A673 (cell line): ENCODE data around the gene BPNT1.

ENCODE experiments used
- EZH2 ChIP-seq: fragments of 200-600 bp; sonication (generic); IDR thresholded peaks from 2 replicates; pipeline ENCODE4 v1.6.1; 2017; ENCODE audit warnings: borderline replicate concordance, low read depth, mild to moderate bottlenecking, mixed read lengths, antibody characterized with exemption, low read length; ENCODE audit not compliant: poor library complexity, severe bottlenecking
- TF ChIP-seq, protein P1 (sequence below): fragments of 300-800, 200-600 bp; sonication (generic); conservative IDR thresholded peaks from 2 replicates; pipeline ENCODE4 v1.5.1; 2017; ENCODE audit warnings: low read depth, mild to moderate bottlenecking, antibody characterized with exemption, low read length, moderate library complexity, mixed read lengths

DNA sequence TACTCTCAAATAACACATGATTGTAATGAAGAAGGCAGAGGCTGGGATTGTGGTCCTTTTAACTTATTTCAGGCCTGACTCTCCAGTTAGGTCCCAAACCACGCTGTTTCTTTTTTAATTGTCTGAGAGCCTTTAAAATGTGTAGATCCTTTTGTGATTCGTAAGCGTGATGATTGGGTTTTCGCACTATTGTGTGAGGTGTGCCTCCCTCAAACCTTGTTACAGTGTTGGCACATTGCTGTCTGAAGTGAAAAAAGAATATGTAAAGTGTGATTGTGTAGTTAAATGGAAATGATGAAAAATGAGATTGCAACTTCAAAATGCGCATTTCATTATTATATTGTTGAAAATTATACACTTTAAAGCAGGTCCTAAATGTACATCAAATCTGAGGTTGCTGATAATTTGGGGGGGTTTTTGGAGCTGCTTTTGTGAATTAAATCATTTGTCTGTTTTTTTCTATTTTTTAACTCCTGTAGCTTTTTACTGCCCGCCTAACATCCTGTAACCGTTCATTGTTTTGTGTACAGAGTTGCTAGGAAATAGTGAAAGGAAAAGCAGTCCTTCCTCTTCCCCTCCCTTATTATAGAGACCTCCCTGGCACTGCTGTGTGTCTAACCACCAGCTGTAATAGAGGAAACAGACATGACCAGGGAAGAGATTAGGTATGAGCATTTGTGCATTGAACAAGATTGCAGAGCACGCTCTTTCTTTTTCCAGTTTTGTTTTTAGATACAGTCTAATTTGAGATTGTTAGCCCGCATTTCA, 47.6 kb upstream of the BPNT1 start:
- TF ChIP-seq, protein P1, sequence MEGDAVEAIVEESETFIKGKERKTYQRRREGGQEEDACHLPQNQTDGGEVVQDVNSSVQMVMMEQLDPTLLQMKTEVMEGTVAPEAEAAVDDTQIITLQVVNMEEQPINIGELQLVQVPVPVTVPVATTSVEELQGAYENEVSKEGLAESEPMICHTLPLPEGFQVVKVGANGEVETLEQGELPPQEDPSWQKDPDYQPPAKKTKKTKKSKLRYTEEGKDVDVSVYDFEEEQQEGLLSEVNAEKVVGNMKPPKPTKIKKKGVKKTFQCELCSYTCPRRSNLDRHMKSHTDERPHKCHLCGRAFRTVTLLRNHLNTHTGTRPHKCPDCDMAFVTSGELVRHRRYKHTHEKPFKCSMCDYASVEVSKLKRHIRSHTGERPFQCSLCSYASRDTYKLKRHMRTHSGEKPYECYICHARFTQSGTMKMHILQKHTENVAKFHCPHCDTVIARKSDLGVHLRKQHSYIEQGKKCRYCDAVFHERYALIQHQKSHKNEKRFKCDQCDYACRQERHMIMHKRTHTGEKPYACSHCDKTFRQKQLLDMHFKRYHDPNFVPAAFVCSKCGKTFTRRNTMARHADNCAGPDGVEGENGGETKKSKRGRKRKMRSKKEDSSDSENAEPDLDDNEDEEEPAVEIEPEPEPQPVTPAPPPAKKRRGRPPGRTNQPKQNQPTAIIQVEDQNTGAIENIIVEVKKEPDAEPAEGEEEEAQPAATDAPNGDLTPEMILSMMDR = no peak
- no peak for TF ChIP-seq EZH2
